GM04504 (cell line): Measurements from ENCODE around the gene CCNQ.

Source experiments
- DNase-seq: peaks from one replicate; pipeline ENCODE4 v3.0.0-alpha.2; 2012; ENCODE audit warnings: low read depth

The CCNQ gene

DNA sequence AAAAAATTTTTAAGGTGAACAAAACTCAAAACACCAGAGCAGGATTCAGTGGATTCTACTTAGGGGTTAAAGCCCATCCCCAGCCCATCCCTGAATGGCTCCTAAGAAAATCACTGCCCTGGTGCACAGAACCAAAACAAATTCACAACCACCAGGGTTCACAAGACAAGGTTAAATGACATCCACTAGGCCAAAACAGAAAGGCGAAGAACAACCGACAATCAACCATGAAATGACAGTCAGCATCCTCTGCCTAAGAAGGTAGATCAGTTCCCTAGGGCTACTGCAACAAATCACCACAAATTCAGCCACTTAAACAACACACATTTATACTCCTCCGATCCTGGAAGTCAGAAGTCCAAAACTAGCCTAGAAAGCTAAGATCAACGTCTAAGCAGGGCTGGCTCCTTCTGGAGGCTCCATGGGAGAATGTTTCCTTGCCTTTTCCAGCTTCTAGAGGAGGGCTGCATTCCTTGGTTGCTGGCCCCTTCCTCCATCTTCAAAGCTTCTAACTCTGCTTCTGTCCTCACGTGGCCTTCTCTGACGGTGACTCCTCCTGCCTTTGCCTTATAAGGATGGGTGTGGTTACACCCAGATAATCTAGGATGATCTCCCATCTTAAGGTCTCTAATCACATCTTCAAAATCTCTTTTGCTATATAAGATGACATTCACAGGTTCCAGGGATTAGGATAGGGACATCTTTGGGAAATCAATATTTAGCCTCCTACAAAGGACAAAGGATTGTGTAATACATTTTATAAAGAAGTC lies 1.8 kb downstream of the CCNQ start:
- no peak for DNase-seq

DNA sequence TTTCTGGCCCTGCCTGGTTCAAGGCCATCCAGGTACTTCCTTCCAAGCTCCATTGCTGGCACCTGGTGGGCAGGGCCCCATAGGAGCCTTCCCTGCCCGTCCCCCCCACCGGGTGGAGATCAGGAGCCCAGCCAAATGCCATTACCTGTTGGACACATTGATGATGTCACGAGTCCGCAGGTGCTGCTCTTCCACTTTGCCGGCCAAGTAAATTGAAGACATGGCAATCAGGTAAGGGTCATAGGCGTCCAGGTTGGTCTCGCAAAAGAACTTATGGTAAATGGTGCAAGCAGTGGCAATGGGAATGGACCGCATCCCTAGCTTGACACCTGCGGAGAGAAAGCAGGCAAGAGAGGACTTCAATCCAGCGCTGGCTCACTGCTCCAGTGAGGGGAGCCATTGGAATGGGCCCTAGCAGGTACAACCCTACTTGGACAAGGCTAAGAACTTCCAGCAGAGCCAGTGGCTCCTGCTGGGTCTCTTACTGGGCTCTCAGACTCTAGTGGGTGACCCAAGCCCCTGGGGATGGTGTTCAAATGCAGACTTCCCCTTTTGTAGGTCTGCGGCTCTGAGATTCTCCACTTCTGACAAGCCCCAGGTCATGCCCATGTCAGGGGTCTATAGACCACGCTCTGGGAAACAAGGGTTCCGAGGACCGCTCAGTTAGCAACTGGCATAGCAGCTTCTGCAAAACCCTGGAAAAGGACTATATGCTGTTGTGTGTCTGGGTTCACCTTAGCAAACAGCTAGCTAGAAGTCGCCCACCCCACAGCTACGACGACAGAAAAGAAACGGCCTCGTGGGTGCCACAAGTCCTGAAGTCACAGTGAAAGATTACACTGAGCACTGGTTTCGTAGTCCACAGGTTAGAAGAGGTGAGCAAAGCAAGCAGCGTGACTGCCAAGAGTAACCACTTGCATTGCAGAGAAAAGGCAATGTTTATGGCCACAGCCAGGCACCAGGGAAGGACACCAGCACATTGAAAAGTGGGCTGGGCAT lies 2.8 kb downstream of the CCNQ start:
- DNase-seq: no peak

DNA sequence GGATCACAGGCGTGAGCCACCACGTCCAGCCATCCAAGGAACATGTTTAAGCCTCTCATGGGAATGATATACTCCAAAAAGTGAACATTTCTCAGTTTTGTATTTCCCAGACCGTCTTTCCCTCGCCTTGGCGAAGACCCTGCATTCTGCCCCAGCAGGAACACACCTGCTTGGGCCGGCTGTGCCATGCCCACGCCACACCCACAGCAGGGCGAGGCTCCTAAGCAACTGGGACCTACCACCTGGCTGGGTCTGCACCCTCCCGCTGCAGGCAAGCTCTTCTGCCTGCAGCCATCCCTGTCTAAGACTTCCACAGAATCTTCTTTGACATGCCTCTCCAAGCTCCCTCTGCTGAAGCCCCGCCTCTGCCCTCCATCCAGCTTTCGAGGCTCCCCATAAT lies 3.6 kb downstream of the CCNQ start:
- DNase-seq: no peak

DNA sequence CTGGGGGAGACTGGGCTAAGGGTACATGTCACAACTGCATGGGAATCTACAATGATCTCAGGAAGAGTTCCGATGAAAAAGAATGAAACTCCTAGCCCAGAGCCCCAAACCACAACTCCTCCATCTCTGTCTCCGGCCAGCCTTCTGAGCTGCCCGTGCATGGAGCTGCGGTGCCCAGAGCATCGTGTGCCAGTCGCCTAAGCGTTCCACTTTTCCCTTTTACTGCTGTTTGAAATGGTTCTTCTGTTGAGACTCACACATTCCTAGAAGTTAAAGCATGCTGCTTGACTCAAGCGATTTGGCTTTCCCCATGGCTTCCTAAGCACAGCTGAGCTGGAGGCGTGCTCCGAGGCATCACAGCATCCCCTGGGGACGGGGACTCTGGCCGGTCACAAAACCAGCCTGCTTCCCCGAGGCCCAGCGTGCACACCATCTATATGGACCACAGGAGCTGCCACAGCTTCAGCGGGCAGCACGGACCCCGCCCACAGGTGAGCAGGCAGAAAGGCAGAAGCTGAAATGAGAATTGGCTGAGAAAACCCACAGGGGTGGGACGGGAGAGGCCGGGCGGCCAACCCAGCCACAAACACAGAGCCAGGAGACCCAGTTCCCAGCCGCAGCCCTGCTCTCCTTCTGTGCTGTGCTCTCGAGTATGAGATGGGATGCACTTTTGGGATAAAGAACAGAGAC lies 5.0 kb downstream of the CCNQ start:
- no peak for DNase-seq

DNA sequence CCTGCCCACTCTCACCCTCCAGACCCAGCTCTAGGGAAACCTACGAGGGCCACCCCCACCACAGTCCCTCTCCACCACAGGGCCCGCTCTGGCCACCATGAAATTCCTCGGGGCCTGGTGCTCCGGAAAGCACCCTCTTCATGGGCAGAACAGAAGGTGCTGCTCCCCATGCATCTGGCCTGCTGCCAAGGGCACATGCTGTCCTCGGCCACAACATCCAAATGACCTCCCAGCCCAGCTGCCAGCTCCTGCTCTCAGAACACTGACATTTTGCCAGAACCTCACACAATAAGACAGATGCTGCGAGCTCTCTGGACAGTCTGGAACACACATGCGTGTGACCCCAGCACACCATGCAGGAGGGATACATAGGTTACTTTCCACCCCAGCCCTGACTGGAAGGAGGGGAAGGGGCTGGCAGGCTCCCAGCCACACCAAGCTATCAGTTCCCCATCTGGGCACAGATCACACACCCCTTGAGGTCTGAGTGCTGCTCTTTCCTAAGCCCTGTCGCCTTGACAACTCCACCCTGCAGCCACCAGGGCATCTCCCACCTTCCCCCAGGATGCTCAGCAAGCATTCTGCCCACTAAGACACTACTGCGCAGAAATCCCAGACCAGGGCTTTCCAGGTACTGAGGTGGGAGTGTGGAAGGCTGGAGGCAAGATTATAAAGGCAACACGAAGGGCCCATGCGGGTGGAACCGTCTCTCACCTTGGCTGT lies 5.8 kb downstream of the CCNQ start:
- no peak for DNase-seq

DNA sequence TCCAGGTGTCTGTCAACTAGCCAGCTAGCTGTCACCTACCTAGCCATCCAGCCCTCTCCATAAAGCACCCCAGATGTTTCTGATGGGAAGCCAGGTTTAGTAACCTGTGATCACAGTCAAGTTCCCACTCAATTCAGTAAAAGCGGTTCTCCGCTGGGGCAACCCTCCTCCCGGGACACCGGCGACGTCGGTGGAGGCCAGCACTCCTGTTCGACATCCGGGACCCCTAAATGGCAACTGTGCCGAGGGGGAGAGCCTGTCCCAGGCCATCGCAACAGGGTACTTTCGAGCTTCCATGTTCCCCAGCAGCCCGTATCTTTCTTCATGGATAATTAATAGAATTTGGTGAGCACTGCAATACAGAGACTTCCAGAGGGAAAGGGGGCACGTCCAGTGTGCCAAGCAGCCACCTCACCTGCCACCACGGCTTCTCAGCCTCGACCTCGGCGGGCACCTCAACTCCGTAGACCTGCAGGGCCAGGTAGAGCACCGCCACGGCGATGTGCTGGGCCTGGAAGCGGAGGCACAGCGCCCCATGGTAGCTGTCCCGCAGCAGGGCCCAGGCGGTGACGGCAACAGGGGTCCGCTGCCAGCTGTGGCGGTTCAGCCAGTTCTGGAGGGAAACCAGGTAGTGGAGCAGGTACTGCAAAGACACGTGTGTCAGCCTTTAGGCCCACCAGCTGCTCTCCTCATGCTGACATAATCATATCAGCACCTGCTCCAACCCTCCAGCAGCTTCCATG lies 6.7 kb downstream of the CCNQ start:
- no peak for DNase-seq

DNA sequence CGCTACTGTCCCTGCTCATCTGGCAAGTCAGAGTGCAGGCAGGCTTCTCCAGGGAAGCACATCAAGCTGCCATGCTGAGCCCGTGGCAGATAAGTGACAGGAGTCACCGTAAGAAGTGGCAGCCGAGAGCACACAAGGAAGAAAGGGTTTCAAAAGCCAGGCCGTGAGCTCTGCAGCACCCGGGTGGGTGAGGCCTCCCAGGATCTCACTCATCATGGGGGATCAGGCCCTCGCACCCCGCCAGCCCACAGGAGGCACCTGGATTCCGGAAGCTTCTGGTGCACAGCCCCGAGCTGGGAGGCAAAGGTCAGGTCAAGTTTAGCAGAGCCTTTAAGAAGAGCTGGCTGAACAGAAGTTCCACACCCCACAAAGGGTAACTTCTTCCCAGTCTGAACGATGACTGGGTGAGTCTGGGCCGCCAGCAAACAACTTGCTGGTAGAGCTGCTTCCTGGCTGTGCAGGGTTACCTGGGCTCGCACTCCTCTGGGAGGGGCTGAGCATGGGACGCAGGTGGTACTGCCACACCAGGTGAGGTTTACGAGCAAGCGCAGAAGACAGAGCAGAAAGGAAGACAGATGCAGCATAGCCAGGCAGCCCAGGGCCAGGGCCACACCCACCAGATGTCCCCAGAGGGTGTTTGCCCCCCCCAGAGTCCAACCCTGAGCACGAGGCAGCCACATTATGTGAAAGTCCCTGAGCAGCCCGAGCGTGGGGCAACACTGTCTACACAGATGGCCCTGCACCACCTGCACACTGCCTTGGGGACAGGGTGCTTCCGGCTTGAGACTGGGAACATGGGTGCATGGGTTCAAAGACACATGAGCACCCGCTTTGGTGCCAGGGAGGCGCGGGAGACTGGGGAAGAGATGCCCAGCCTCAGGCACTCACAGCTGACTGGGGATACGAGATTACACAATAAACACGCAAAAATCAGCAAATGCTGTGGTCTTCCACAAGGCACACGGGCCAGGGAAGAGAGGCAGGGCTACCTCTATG lies 7.7 kb downstream of the CCNQ start:
- DNase-seq: no peak

DNA sequence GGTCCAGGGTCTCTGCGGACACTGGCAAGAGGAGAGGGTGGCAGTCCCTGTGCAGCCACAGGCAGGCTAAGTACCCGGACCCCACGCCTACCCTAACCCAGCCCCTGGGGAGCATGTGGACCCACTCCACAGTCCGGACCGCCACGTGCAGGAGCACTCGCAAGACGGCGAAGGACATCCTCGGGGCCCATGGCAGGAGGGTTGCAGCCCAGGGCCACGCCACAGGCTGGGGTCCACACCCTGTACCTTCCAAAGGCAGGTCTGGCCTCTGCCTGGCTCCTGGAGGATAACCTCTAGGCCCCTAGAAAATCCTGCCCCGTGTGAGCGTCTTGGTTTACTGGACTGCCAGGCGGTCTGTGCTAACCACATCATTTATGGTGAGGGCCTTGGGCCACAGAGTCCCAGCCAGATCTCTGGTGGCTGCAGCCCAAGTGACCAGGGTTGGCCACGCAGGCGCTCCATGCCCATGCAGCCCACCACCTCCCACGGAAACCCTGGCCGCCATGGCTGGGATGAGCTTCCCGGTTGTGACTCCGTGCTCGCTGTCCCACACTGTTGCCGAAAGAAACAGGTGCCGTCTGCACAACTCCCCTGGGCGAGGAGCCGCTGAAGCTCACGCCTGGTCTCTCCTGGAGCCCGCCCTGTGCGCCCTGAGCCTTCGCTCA lies 10.0 kb downstream of the CCNQ start:
- no peak for DNase-seq

DNA sequence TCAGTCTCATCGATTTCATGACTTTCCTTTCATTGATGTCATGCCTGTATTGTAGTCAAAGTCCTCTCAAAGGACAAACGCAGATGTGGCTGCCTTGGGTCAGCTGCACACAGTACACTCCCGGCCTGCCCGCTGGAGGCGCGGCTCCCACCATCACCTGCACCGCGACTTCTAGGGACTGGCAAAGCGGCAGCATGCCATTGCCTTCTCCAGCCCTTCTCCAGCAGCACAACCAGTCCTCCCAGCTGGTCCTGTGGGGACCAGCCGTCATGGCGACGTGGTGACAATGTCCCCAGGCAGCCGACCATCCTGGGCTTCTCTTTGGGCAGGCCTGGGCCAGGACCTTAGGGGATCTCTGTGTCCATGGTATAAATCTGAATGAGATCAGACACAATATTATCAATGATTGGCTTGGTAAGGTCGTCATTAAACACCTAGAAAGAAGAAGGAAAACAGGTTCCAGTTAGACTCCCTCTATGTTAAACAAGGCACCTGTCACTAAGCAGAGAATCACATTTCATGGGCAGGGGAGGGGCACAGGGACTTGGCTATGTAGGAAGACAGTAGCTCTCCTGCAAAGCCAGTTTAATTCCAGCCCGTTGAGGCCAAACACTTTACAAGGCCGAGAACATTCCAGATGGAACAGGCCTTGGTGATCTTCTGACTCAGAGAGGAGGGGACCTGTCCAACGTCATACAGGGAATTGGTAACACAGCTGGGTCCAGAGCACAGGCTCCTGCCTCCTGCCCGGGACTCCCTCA lies 10.7 kb downstream of the CCNQ start:
- DNase-seq: no peak

DNA sequence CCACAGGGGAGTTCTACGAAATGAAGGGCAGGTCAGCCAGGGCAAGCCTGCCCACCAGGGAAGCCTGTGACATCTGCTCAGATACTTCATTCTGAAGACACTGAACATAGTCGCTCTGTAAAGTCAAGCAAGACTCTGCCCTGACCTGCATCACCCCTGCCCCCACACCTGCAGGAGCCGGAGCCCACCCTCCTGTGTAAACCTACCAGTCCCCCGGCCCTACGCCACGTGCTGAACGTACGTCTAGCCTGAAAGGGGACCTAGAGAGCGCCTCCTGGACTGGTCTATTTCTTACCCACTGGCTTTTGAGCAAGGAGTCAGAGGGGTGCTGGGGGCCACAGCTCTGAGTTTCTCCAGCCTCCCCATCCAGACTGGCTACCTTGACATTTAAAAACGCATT lies 11.6 kb downstream of the CCNQ start:
- DNase-seq: no peak

DNA sequence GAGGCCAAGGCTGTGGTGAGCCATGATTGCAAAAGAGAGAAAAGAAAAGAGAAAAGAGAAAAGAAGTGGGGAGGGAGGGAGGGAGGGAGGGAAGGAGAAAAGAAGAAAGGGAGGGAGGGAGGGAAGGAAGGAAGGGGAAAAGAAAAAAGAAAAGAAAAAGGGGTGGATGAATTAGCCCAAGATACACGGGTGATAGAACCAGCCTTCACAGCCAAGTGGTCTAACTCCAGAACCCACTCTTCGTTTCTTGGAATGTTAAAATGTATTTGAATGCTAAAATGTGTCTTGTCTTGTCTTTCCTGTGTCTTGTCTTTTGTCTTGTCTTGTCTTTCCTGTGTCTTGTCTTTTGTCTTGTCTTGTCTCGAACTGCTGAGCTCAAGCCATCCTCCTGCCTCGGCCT lies 13.1 kb downstream of the CCNQ start:
- no peak for DNase-seq

DNA sequence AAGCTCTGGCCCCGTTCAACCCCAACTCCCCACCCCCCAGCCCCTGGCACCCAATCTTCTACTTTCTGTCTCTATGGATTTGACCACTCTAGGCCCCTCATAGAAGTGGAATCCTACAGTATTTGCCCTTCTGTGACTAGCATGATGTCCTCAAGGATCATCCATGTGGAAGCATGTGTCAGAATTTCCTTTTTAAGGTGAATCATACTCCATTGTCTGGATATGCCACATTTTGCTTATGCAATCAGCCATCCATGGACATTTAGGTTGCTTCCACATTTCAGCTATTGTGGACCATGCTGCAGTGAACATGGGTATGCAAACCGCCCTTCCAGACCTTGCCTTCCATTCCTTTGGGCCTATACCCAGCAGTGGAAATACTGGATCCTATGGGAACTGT lies 15.5 kb downstream of the CCNQ start:
- no peak for DNase-seq

DNA sequence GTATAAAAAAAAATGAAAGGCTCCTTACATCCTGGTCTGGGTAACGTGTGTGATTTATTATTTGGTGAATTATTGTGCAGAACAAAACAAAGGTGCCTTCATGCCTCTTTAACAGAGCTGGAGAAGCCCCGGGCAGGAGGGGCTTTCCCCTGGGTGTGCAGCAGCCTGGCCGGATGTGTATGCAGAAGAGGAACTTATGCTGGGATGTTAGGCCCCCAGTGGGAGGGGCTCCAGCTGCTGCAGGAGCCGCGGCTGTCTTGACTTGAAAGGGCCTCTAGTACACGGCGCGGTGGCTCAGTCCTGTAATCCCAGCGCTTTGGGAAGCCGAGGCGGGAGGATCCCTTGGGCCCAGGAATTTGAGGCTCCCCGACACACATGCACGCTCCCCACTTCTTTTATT lies 16.0 kb downstream of the CCNQ start:
- no peak for DNase-seq

DNA sequence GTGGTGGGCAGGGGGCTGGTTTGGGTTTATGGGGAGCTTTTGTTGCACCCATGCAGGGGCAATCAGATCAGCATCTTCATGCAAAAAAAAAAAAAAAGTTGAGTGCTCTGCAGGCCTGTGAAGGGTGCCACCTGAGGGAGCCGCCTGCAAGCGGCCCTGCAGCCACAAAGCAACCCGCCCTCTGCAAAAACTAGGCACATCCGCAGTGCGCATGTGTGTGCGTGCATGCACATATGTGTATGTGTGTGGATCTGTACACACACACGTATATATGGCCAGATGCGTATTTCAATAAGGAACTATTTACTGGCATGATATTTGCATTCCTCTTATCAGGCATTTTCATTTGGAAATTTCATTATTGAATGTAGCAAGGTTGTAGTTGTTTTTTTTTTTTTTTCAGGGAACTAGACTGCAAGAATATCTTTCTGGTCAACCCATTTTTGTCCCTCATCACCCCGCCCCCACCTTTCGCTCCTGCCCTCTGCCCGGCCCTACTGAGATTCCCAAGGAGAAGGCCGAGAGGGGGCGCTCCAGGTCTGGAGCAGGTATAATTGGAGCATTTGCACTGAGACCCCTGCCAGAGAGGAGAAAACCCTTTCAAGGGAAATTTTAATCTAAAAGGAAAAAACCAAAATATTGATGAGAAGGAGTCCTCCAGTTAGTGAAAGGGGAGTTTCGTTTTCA lies 18.1 kb downstream of the CCNQ start:
- no peak for DNase-seq

DNA sequence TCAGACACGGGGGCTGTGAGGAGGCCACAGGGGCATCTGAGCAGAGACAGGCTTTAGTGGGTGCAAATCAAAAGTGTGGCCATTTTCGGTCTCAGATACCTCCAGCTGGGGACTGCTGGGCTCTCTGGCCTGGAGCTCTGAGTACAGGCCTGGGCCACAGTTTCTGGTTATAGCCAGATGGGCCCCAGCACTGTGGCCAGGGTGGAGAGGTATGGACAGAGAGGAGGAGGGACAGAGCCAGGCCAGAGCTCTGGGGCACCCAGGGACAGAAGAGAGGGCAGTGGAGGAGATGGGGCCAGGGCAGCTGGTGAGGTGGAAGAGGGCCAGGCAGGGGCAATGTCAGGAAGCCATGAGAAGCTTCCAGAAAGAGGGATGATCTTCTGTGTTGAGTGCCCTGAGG lies 20.1 kb downstream of the CCNQ start:
- no peak for DNase-seq

DNA sequence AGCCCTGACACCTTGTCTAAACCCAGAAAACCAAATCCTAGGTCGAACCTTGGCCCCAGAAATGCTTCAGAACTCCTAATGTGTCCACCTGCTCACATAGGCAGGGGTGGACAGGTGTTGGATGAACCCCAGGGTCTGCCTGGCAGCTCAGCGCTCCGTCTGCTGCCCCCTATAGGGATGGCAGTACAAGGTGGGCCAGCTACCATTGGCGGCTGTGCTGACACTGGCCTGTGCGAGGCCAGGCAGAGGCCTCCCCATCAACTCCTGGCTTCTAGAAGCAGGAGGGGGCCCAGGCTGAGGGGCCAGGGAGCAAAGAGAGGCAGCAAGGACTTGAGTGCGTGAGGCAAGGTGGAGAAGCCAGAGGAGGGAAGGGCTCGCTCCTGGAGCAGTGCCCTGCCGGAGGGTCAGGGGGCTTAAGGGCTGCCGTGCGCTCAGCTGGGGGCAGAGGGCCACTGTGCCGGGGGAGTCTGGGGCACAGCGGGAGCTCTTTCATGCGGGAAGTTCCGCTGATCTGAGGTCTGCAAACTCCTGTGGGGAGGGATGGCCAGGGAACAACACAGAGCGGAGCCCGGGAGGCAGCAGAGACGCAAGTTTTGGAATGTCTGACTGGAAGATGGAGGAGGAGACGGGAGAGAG lies 20.6 kb downstream of the CCNQ start:
- no peak for DNase-seq

DNA sequence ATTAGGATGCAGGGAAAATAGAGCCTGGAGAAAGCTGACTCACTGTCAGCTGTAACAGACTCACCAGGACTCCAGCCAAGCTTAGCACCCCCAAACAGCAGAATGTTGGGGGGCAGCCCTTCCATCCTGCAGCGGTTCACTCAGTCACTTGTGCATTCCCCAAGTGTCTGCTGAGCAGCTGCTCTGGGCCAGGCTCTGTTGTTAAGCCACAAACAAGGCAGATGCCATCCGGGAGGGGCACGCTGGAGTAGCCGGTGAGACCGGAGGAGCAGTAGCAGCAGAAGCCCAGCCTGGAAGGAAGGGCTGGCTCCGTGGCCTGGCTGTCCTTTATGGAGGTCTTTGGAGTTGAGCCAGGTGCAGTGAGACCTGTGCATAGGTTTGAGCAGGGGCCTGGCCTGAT lies 22.0 kb downstream of the CCNQ start:
- no peak for DNase-seq
